ENCODE data around the gene DLX5.

Gene DLX5

DNA sequence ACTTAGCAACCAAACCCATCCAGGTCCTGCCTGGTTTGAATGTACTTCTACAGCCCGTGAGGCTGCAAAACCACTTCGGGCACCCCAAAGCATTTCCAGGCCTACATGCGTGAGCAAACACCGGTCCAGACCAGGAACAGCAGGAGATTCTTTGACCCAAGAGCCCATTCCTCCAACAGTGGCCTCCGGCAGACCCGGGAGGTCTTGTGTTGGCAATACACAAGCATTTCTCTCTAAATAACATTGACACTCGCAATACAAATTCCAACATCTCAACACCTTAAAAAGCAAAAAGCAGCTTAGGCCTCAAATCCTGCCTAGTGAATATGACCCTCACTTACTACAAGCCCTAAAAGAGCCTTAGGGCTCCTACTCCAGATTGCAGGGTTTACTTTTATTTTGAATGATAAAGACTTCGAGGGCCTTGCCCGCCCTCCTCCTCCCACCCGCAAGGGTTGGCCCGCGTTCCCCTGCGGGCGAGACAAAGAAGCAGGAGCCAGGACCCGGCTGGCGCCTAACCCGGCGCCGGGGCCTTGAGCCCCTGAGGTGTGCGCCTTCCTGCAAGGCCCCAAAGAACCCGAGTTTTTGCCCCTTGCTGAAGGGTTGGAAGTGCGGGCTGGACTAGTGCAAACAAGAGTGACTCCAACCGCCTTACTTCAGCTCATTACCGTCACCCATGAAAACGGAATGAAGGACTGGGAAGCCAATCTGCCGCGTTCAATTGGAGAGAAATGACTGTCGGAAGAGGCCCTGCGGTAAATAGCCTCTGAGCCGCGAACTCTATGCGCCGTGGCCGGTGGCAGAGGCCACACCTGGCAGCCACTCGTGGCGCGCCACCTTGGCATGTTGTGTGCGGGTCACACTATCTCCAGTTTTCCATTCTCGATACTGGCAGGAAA, 22.7 kb downstream of the DLX5 start:
- Mint-ChIP-seq H3K27me3 (peaks cover 66% of the 10 kb centered on the region), H3K36me3 (no peaks in the 10 kb centered on the region), H3K4me3 (no peak overlapping the region), H3K27ac (no peak overlapping the region), H3K4me1 (peaks cover 17% of the 10 kb centered on the region), H3K9me3 (no peaks in the 10 kb centered on the region)

DNA sequence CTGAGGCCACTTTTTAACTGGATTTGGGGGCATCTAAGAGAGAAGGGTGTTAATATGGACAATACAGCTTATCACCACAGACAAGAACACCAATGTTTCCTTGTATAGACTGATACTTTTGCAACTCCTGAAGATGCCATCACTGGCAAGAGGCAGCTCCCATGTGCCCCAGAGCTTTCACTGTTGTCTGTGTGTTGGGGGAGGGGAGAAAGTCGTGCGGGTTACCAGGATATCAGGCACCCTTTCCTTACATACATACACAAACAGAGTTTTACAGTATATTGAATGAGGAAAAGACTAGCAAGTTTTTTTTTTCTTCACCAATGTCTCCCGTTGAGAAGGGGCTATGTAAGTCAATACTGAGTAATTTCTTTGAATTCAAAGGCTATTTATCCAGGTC, 23.4 kb downstream of the DLX5 start:
- H3K36me3 Mint-ChIP-seq, result peaks cover 2% of the 10 kb centered on the region
- no peak overlapping the region for H3K4me3 Mint-ChIP-seq
- H3K27ac Mint-ChIP-seq, result no peak overlapping the region
- H3K27me3 Mint-ChIP-seq, result peaks cover 69% of the 10 kb centered on the region
- H3K9me3 Mint-ChIP-seq, result no peaks in the 10 kb centered on the region
- peaks cover 15% of the 10 kb centered on the region for H3K4me1 Mint-ChIP-seq

GRCh38 chr7:96998744-96999143, 25.9 kb downstream of the DLX5 start:
- no peak overlapping the region for H3K27ac Mint-ChIP-seq

DNA sequence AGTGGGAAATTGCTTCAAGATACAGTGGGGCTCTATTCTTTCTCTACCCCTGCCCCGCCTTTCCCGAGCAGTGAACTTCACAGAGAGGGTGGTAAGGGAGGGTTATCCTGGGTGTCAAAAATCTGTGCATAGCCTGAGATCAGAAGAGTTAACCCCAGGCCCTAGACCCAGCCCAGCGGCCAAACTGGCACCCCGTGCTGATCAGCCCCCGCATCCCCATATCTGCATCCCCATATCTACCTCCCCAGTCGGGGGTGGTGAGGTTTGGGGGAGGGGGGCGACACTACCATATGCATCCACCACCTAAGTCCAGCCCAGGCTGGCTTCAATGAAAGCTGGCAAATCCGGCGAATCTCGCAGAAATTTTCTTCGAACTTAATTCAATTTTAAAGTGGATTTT, 26.3 kb downstream of the DLX5 start:
- Mint-ChIP-seq H3K4me3 (no peak overlapping the region), H3K4me1 (peaks cover 3% of the 10 kb centered on the region), H3K27ac (no peak overlapping the region), H3K27me3 (peaks cover 78% of the 10 kb centered on the region), H3K9me3 (no peaks in the 10 kb centered on the region), H3K36me3 (peaks cover 2% of the 10 kb centered on the region)

More at GRCh38 chr7:96998744-96999143, 25.9 kb downstream of the DLX5 start:
- Mint-ChIP-seq H3K4me1 (peaks cover 3% of the 10 kb centered on the region), H3K27me3 (peaks cover 77% of the 10 kb centered on the region), H3K36me3 (peaks cover 2% of the 10 kb centered on the region), H3K4me3 (no peak overlapping the region), H3K9me3 (no peaks in the 10 kb centered on the region)

GRCh38 chr7:96997512-96998032, 27.1 kb downstream of the DLX5 start:
- H3K27ac Mint-ChIP-seq, result no peak overlapping the region

GRCh38 chr7:96996958-96997511, 27.6 kb downstream of the DLX5 start:
- Mint-ChIP-seq H3K4me3 (no peak overlapping the region), H3K27me3 (peaks cover 79% of the 10 kb centered on the region), H3K27ac (no peak overlapping the region), H3K9me3 (no peaks in the 10 kb centered on the region), H3K4me1 (peaks cover 3% of the 10 kb centered on the region), H3K36me3 (peaks cover 2% of the 10 kb centered on the region)

More at GRCh38 chr7:96997512-96998032, 27.1 kb downstream of the DLX5 start:
- Mint-ChIP-seq H3K4me3 (no peak overlapping the region), H3K27me3 (peaks cover 79% of the 10 kb centered on the region), H3K36me3 (peaks cover 2% of the 10 kb centered on the region), H3K4me1 (peaks cover 3% of the 10 kb centered on the region), H3K9me3 (no peaks in the 10 kb centered on the region)

GRCh38 chr7:96996111-96996957, 28.3 kb downstream of the DLX5 start:
- no peak overlapping the region for H3K4me3 Mint-ChIP-seq
- H3K4me1 Mint-ChIP-seq, result peaks cover 3% of the 10 kb centered on the region
- no peak overlapping the region for H3K27ac Mint-ChIP-seq
- H3K9me3 Mint-ChIP-seq, result no peaks in the 10 kb centered on the region
- peaks cover 81% of the 10 kb centered on the region for H3K27me3 Mint-ChIP-seq
- H3K36me3 Mint-ChIP-seq, result peaks cover 2% of the 10 kb centered on the region

GRCh38 chr7:96995406-96996110, 29.1 kb downstream of the DLX5 start:
- H3K4me3 Mint-ChIP-seq, result no peak overlapping the region
- H3K36me3 Mint-ChIP-seq, result peaks cover 2% of the 10 kb centered on the region
- H3K27ac Mint-ChIP-seq, result no peak overlapping the region
- no peaks in the 10 kb centered on the region for H3K9me3 Mint-ChIP-seq
- H3K27me3 Mint-ChIP-seq, result peaks cover 77% of the 10 kb centered on the region
- peaks cover 3% of the 10 kb centered on the region for H3K4me1 Mint-ChIP-seq

DNA sequence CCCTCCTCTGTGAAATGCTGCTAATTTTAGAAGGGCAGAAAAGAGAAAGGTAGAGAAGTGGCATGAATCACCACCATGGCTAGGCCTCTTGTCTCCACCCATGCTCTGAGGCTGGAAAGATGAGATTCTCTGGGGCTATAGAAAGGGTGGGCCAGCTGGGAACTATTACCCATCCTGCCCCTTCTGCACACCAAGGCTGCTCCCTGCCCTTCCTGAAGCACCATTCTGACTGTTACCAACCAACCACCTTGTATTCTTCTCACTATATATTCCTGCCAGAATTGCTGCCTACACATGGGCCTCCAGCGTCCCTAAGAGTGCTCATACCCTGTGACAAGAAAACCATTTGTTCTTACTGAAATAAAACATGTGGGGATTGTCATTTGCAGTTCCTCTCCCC, 30.7 kb downstream of the DLX5 start:
- Mint-ChIP-seq H3K36me3 (peaks cover 2% of the 10 kb centered on the region), H3K27me3 (peaks cover 74% of the 10 kb centered on the region), H3K4me3 (no peak overlapping the region), H3K9me3 (no peaks in the 10 kb centered on the region), H3K27ac (no peak overlapping the region), H3K4me1 (peaks cover 3% of the 10 kb centered on the region)

GRCh38 chr7:96993094-96993865, 31.4 kb downstream of the DLX5 start:
- Mint-ChIP-seq H3K27me3 (peaks cover 75% of the 10 kb centered on the region), H3K27ac (no peak overlapping the region), H3K4me1 (peaks cover 3% of the 10 kb centered on the region), H3K9me3 (no peaks in the 10 kb centered on the region), H3K36me3 (peaks cover 2% of the 10 kb centered on the region), H3K4me3 (no peak overlapping the region)

DNA sequence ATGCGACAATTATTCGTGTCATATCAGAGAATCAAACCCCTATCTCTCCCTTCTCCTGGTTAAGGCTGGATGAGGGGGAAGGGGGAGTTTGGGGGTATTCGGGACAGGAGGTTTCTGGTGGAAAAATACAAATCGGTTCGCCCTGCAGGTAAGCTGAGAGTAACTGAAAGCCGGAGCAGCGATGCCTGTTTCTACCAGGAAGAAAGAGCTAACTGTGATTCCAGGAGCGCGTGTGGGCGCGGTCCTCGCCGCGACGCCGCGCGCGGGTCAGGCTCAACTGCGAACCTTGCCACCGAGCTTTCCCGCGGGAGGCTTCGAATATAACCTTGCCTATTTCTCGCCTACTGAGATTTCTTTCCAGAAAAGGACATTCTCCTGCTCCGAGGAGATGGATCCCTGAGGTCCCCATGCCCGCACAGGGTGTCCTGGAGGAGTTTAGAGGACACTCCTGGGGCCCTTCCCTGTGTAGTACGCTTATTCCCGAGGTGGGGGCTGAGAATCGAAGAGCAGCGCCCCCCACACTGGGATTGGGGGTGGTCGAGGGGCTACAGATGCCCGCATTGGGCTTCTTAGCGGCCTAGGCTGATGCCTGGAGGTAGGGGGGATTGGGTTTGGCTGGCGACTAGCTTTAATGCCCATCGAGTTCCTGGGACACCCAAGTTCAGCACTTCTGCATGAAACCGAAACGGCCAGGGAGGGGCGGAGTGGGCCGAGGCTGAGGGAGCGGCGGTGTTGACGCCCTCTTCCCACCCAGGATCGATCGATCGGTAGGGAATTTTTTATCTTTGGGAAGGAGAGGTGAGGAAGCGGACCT, 32.2 kb downstream of the DLX5 start:
- H3K4me3 Mint-ChIP-seq, result no peak overlapping the region
- peaks cover 3% of the 10 kb centered on the region for H3K4me1 Mint-ChIP-seq
- peaks cover 2% of the 10 kb centered on the region for H3K36me3 Mint-ChIP-seq
- H3K9me3 Mint-ChIP-seq, result no peaks in the 10 kb centered on the region
- H3K27me3 Mint-ChIP-seq, result peaks cover 72% of the 10 kb centered on the region
- no peak overlapping the region for H3K27ac Mint-ChIP-seq

DNA sequence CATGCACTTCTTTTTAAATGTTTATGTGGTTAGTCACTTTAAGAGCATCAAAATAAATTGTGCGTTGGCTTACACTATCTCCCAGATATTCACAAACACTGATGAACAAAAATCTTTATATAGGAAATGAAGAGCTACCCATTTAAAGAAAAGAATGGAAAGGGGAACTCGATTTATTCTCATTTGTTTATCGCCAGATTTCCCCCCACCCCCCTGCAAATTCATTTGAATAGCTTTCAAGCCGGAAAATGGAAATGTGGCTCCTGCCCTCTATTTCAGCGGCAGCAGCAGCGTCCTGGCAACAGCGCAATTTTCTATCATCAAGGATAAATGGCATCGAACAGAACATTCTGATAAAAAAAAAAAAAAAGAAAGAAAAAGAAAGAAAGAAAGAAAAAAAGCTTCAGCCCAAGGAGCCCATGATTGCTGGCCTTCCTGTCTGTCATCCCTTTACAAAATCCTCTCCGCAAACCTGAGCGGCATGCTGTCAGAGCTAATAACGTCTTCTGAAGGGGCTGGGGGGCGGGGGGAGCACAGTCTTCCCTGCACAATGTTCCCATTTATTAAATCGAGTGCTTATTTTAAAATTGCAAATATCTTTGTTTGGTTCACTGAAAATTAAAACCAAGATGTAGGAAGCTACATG, 33.0 kb downstream of the DLX5 start:
- Mint-ChIP-seq H3K27me3 (peaks cover 70% of the 10 kb centered on the region), H3K4me3 (no peak overlapping the region), H3K27ac (no peak overlapping the region), H3K9me3 (no peaks in the 10 kb centered on the region), H3K36me3 (peaks cover under 1% of the 10 kb centered on the region), H3K4me1 (peaks cover under 1% of the 10 kb centered on the region)

DNA sequence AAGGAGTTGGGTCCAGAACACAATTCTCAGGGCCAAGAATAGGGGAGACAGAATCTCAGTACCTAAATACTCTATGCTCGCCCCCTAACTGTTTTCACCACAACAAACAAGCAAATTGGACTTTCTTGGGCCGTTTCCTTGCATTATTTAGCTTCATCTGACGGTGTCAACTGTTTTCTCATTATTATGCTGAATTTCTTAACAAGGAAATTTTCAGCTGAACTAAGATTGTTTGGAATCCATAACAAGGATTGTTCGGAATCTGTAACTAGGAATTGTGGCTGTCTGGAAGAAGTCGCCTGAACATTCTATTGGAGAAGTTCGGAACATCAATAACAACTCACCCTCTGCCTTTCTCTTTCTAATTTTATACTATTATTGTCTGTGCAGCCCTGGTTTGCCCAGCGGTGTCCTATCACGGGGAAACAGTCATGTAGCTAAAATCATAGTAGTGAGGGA, 34.7 kb downstream of the DLX5 start:
- Mint-ChIP-seq H3K4me1 (no peaks in the 10 kb centered on the region), H3K36me3 (no peaks in the 10 kb centered on the region), H3K4me3 (no peak overlapping the region), H3K27me3 (peaks cover 73% of the 10 kb centered on the region), H3K27ac (no peak overlapping the region), H3K9me3 (no peaks in the 10 kb centered on the region)

All from activated naive CD4-positive, alpha-beta T cell treated with anti-CD3 and anti-CD28 coated beads, Interleukin-2, amount 50 U/mL, for 24 hours (primary cell).